Measurements from ENCODE around the gene PDIA6. TPM values are rescaled to one million over a fixed set of nuclear protein-coding genes. Genes with fewer than 3 reads are reported as not detected.

Gene PDIA6
- total and polyA plus RNA-seq, 2 of the 4 experiments (the other 2 are of a cell fraction) = 204 to 349 TPM

DNA sequence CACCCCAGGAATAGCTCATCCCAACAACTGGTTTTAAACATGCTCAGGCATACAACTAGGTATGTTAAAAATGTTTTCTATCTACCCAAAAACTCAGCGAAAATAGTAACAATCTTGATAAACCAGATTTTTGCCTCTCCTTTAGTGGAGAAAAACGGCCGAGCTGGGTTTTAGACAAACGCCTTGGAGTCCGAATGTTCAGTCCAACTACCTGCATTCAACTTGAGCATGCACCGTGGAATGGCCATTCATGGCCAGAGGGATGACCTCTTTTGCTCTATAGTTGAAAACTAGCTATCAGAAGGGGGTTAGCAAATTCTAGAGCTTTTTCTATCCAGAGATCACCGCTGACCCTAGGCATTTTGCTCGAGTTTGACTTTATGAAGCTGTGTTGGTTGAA lies 30.8 kb downstream of the PDIA6 start:
- ChIA-PET POLR2A (ENCODE audit: unreplicated experiment) (no interaction called here), CTCF (no interaction called here)
- no peak overlapping the region for H4K5ac ChIP-seq (ENCODE audit: low read depth, low read length)
- no peak overlapping the region for H3K14ac ChIP-seq (replicated peaks; ENCODE audit: low read depth, low read length)
- DNase-seq = no peak
- no peak overlapping the region for H2BK15ac ChIP-seq (ENCODE audit: low read depth, low read length)
- H4K20me1 ChIP-seq (ENCODE audit: insufficient read depth, low read length) = peaks cover 6% of the 10 kb centered on the region
- H3K4ac ChIP-seq (ENCODE audit: low read depth, low read length) = no peak overlapping the region
- H3K27me3 ChIP-seq (ENCODE audit: control insufficient read depth, insufficient read depth, low read length) = no peaks in the 10 kb centered on the region
- no TSS peak for BruUV-seq (replicated peaks)
- no peaks in the 10 kb centered on the region for H3K9me3 ChIP-seq (ENCODE audit: control insufficient read depth, insufficient read depth, low read length)
- 80% methylated on average over 5 of the region's 8 CpGs; no CpG with 5 or more reads in 1 of the 2 experiments for WGBS, 2 experiments (ENCODE audit: extremely low coverage in 2 of 2, insufficient read length in 1 of 2)
- no peak overlapping the region for H3K27ac ChIP-seq (ENCODE audit: insufficient read depth, low read length)
- H2BK5ac ChIP-seq (ENCODE audit: low read depth, low read length, poor library complexity, severe bottlenecking) = no peak overlapping the region
- no peak overlapping the region for H3K4me3 ChIP-seq (ENCODE audit: insufficient read depth, low read depth, low read length)
- no peak overlapping the region for H4K91ac ChIP-seq (ENCODE audit: insufficient read depth, low read depth, low read length)
- no peak overlapping the region for H2AK5ac ChIP-seq (ENCODE audit: low read depth, low read length)
- no peak overlapping the region for H3K23ac ChIP-seq (ENCODE audit: low read depth, low read length)
- no peak overlapping the region for H2AK9ac ChIP-seq (replicated peaks; ENCODE audit: low read depth, low read length, poor library complexity)
- dilution Hi-C loops (cut with HindIII; ENCODE audit: low sequenced_read_pairs, unreplicated experiment) (no loop called here), in situ Hi-C loops (cut with MboI; ENCODE audit: low sequenced_read_pairs) (no loop called here), intact Hi-C loops (cut with micrococcal nuclease) (no loop called here)
- TF ChIP-seq NFE2L2 (IDR thresholded peaks at IDR 0.05; ENCODE audit: low read depth, low read length) (no peak), MAZ (IDR thresholded peaks at IDR 0.05; ENCODE audit: borderline replicate concordance, low read depth, low read length) (no peak), MAFK (IDR thresholded peaks at IDR 0.05; ENCODE audit: low read depth, low read length) (no peak), CEBPB (IDR thresholded peaks at IDR 0.05; ENCODE audit: low read depth, low read length) (no peak), RCOR1 (IDR thresholded peaks at IDR 0.05; ENCODE audit: insufficient replicate concordance, low read length) (no peak), BHLHE40 (IDR thresholded peaks at IDR 0.05; ENCODE audit: low read depth, low read length) (no peak), MXI1 (IDR thresholded peaks at IDR 0.05; ENCODE audit: borderline replicate concordance, low read depth, low read length) (no peak), SMC3 (IDR thresholded peaks at IDR 0.05; ENCODE audit: low read depth, low read length) (no peak), POLR2A (IDR thresholded peaks at IDR 0.05; ENCODE audit: low read depth, low read length) (no peak)
- TF ChIP-seq, protein P1, sequence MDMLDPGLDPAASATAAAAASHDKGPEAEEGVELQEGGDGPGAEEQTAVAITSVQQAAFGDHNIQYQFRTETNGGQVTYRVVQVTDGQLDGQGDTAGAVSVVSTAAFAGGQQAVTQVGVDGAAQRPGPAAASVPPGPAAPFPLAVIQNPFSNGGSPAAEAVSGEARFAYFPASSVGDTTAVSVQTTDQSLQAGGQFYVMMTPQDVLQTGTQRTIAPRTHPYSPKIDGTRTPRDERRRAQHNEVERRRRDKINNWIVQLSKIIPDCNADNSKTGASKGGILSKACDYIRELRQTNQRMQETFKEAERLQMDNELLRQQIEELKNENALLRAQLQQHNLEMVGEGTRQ (IDR thresholded peaks at IDR 0.05; ENCODE audit: low read depth, low read length) = no peak
- TF ChIP-seq, protein P2, sequence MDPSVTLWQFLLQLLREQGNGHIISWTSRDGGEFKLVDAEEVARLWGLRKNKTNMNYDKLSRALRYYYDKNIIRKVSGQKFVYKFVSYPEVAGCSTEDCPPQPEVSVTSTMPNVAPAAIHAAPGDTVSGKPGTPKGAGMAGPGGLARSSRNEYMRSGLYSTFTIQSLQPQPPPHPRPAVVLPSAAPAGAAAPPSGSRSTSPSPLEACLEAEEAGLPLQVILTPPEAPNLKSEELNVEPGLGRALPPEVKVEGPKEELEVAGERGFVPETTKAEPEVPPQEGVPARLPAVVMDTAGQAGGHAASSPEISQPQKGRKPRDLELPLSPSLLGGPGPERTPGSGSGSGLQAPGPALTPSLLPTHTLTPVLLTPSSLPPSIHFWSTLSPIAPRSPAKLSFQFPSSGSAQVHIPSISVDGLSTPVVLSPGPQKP (IDR thresholded peaks at IDR 0.05; ENCODE audit: borderline replicate concordance, low read depth, low read length) = no peak
- TF ChIP-seq, protein P3, sequence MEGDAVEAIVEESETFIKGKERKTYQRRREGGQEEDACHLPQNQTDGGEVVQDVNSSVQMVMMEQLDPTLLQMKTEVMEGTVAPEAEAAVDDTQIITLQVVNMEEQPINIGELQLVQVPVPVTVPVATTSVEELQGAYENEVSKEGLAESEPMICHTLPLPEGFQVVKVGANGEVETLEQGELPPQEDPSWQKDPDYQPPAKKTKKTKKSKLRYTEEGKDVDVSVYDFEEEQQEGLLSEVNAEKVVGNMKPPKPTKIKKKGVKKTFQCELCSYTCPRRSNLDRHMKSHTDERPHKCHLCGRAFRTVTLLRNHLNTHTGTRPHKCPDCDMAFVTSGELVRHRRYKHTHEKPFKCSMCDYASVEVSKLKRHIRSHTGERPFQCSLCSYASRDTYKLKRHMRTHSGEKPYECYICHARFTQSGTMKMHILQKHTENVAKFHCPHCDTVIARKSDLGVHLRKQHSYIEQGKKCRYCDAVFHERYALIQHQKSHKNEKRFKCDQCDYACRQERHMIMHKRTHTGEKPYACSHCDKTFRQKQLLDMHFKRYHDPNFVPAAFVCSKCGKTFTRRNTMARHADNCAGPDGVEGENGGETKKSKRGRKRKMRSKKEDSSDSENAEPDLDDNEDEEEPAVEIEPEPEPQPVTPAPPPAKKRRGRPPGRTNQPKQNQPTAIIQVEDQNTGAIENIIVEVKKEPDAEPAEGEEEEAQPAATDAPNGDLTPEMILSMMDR (conservative IDR thresholded peaks at IDR 0.05; ENCODE audit: low read depth, low read length) = no peak
- ATAC-seq (ENCODE audit: low read depth) = no peak
- no peak overlapping the region for H2BK20ac ChIP-seq (ENCODE audit: low read depth, low read length)
- peaks cover 2% of the 10 kb centered on the region; the same call in 1 of the 2 replicates for H3K4me1 ChIP-seq (ENCODE audit: control insufficient read depth, insufficient read depth, low read length)
- H3K18ac ChIP-seq (ENCODE audit: low read depth, low read length) = no peak overlapping the region
- no peak overlapping the region for H2BK120ac ChIP-seq (ENCODE audit: low read depth, low read length)
- H3K36me3 ChIP-seq (ENCODE audit: control insufficient read depth, insufficient read depth, low read length) = peaks cover 39% of the 10 kb centered on the region
- no peak overlapping the region for H3K4me2 ChIP-seq (ENCODE audit: low read depth, low read length)
- peaks cover 7% of the 10 kb centered on the region for H3K9me1 ChIP-seq (ENCODE audit: insufficient read depth, low read length)
- no peak overlapping the region for H2AFZ ChIP-seq (replicated peaks; ENCODE audit: low read length, poor library complexity)
- no peak overlapping the region for H4K8ac ChIP-seq (ENCODE audit: low read depth in 2 of 2, low read length in 2 of 2)
- peaks cover 5 to 20% of the 10 kb centered on the region in 2 experiments for H3K79me1 ChIP-seq (ENCODE audit: low read depth in 1 of 2, low read length in 2 of 2)
- H3K56ac ChIP-seq (ENCODE audit: extremely low read depth, insufficient read depth, low read length) = no peak overlapping the region
- H3K9ac ChIP-seq (ENCODE audit: low read depth, low read length) = no peak overlapping the region
